ENCODE data around the gene OPN4. TPM values are rescaled to one million over a fixed set of nuclear protein-coding genes. Genes with fewer than 3 reads are reported as not detected.

The OPN4 gene
- total and polyA plus RNA-seq, 9 donors, result 0.08 TPM; not detected in 8

DNA sequence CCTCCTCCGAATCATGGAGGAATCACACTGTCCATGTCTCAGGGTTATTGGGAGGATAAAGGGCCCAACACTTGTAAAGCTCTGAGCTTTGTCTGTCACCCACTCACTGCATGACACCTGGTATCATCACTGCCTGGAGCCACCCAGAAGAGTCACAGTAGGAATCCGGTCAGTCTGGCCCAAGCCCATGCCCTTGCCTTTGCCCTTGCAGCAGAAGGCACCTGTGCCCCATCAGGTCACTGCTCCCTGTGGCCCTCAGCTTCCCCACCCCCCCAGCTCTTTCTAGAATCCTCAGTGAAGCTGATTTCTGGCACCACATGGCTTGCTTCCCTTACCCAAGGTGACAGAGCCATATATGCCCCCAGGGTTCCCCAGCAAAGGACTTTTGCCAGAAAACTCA lies 28.3 kb downstream of the OPN4 start:
- H3K27ac ChIP-seq, result no peak overlapping the region

DNA sequence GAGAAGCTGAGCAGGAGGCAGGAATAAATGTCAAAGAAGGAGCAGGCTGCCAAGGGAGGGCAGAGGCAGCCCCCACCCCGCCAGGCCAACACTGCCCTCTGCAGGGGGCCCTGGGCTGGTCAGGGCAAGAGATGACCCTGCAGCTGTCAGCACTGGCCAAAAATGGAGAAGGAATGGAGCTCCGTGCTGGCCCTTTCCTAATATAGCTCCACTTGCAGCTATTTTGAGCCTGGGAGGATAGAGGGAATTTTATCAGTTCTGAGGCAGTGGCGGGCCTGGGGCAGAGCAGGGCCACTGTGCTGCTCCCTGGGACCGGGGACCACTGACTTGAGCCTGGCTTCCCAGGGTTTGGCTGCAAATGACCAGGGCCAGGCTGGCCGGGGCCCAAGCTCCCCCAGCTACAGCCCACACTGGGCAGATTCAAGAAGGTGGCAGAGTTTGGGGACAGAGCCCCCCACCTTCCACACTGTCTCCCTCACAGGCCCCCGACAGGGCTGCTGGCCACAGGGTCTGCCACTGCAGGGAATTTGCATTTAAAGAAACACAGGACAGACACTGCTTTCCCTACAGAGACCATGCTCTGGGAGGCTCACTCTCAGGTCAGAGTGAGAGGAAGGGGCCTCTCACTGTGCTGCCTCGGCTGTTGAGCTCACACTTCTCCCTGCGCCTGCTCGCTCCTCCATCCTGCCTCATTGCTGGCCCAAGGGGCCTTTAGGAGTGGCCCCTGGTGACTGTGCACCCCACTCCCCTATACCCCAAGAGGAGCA lies 30.2 kb downstream of the OPN4 start:
- TF ChIP-seq, protein P1, sequence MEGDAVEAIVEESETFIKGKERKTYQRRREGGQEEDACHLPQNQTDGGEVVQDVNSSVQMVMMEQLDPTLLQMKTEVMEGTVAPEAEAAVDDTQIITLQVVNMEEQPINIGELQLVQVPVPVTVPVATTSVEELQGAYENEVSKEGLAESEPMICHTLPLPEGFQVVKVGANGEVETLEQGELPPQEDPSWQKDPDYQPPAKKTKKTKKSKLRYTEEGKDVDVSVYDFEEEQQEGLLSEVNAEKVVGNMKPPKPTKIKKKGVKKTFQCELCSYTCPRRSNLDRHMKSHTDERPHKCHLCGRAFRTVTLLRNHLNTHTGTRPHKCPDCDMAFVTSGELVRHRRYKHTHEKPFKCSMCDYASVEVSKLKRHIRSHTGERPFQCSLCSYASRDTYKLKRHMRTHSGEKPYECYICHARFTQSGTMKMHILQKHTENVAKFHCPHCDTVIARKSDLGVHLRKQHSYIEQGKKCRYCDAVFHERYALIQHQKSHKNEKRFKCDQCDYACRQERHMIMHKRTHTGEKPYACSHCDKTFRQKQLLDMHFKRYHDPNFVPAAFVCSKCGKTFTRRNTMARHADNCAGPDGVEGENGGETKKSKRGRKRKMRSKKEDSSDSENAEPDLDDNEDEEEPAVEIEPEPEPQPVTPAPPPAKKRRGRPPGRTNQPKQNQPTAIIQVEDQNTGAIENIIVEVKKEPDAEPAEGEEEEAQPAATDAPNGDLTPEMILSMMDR (IDR thresholded peaks at IDR 0.05), result peak in 1 of 3 donors; percentile 22
- TF ChIP-seq POLR2A (IDR thresholded peaks at IDR 0.05) (no peak), EP300 (IDR thresholded peaks at IDR 0.05) (no peak)
- Histone ChIP-seq H3K27me3 (no peaks in the 10 kb centered on the region), H3K36me3 (no peaks in the 10 kb centered on the region), H3K27ac (no peak overlapping the region), H3K4me3 (no peak overlapping the region), H3K9me3 (no peaks in the 10 kb centered on the region), H3K4me1 (ENCODE audit: insufficient read depth) (peaks cover 12% of the 10 kb centered on the region)
- intact Hi-C loops (cut with DNase I), result no loop called here
- peak; percentile 57 to 72 (median 62) for DNase-seq
- WGBS, 3 donors, result 24 to 49% (median 38%) methylated on average over 8 to 9 of the region's 9 CpGs

More for the DNA sequence above, 28.3 kb downstream of the OPN4 start:
- Histone ChIP-seq H3K4me3 (no peak overlapping the region), H3K4me1 (ENCODE audit: insufficient read depth) (peaks cover 9% of the 10 kb centered on the region), H3K9me3 (no peaks in the 10 kb centered on the region), H3K27me3 (no peaks in the 10 kb centered on the region), H3K36me3 (no peaks in the 10 kb centered on the region)
- WGBS, 3 donors, result 87 to 95% (median 91%) methylated on average over 2 of the region's 2 CpGs
- TF ChIP-seq POLR2A (IDR thresholded peaks at IDR 0.05), result no peak
- TF ChIP-seq, protein P1 (IDR thresholded peaks at IDR 0.05), result no peak
- no peak for TF ChIP-seq EP300 (IDR thresholded peaks at IDR 0.05)
- intact Hi-C loops (cut with DNase I), result no loop called here
- DNase-seq, result no peak

DNA sequence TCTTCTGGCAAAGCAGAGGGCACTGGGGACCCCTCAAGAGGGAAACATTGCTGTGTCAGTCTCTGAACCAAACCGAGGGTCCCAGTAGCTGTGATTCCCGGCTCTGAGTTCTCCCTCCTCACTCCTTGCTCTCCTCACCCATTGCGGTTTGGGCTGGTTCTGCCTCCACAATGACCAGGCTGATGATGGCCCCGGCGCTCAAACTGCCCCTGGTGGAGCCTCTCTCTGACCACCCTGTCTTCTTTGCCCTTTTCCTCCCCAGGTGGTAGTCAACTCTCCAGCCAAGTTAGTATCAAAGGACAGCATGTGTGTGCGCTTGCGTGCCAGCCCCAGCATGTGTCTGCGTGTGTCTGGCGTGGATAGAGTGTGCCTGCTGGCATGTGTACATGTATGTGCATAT lies 31.1 kb downstream of the OPN4 start:
- Histone ChIP-seq H3K27me3 (no peaks in the 10 kb centered on the region), H3K36me3 (no peaks in the 10 kb centered on the region), H3K27ac (no peak overlapping the region), H3K4me3 (no peak overlapping the region), H3K9me3 (no peaks in the 10 kb centered on the region), H3K4me1 (ENCODE audit: insufficient read depth) (peaks cover 13% of the 10 kb centered on the region)
- 90 to 94% (median 91%) methylated on average over 9 of the region's 9 CpGs for WGBS, 3 donors
- intact Hi-C loops (cut with DNase I), result no loop called here
- TF ChIP-seq EP300 (IDR thresholded peaks at IDR 0.05), result no peak
- TF ChIP-seq, protein P1 (IDR thresholded peaks at IDR 0.05), result no peak
- TF ChIP-seq POLR2A (IDR thresholded peaks at IDR 0.05), result no peak
- DNase-seq, result no peak

DNA sequence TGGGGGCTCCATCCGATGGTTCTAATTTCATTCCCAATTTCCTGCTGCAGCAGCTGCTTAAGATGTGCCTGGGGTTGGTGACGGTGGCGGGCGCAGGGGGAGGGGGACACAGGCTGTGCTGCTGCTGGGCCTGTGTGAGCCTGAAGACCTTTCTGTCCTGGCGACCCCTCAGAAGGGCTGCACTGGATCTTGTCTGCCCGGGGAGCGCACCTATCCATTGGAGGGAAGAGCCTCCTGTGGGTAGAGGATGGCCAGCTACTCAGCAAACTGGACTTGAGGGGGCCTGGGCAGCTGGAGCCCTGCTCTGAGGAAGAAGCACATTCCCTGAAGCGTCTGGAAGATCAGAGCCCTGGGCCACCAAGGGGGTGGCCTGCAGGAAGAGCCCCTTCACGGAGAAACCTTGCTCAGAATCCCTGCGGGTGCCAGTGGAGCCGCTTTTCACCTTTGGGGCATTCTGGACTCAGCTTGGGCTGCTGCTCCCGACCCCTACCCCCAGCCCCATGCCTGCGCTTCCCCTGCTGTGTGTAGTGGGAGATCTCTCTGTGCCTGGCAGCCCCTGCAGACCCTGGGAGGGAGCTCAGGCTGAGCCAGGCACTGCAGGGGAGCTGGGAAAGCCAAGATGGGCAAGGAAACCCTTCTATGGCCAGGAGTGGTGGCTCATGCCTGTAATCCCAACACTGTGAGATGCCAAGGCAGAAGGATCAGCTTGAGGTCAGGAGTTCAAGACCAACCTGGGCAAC lies 31.7 kb downstream of the OPN4 start:
- Histone ChIP-seq H3K4me3 (no peak overlapping the region), H3K36me3 (no peaks in the 10 kb centered on the region), H3K4me1 (ENCODE audit: insufficient read depth) (peaks cover 15% of the 10 kb centered on the region), H3K27ac (no peak overlapping the region), H3K9me3 (no peaks in the 10 kb centered on the region), H3K27me3 (no peaks in the 10 kb centered on the region)
- WGBS, 3 donors, result 84 to 93% (median 85%) methylated on average over 12 to 13 of the region's 13 CpGs
- no peak for DNase-seq
- TF ChIP-seq POLR2A (IDR thresholded peaks at IDR 0.05), result no peak
- no peak for TF ChIP-seq EP300 (IDR thresholded peaks at IDR 0.05)
- TF ChIP-seq, protein P1 (IDR thresholded peaks at IDR 0.05), result no peak
- intact Hi-C loops (cut with DNase I), result no loop called here

Measured in ovary (tissue), 9 donors.